DOHH2 (cell line): ENCODE data around the gene USP32.

Source experiments
- EZH2phosphoT487 ChIP-seq: fragments of 200-600 bp; sonication (generic); IDR thresholded peaks from 2 replicates; pipeline ENCODE4 v1.6.1; 2017; ENCODE audit warnings: borderline replicate concordance, mild to moderate bottlenecking, antibody characterized with exemption, low read length, moderate library complexity, mixed read lengths
- TF ChIP-seq, protein P1 (sequence below): fragments of 200-600 bp; sonication (generic); IDR thresholded peaks from one replicate; pipeline ENCODE4 v1.5.1; 2014; ENCODE audit warnings: antibody characterized with exemption, mild to moderate bottlenecking, low read depth, low read length; ENCODE audit not compliant: poor library complexity, severe bottlenecking

DNA sequence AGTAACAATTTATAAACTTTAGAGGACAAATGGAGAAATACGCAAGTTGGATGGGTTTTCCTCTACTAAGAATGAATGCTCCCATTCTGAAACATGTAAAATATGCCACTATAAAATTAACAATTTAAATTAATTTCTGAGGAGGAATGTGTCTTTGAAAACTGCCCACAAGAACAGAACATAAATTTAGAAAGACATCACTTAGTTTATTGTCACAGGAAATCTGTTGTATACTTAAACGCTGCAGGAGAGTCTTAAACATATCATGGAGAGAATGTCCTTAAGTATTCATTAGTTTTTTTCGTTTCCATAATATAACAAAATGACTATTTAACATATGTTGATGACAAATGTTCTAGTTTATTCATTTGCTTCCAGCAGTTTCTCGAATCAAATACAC, 29.6 kb downstream of the USP32 start:
- TF ChIP-seq, protein P1, sequence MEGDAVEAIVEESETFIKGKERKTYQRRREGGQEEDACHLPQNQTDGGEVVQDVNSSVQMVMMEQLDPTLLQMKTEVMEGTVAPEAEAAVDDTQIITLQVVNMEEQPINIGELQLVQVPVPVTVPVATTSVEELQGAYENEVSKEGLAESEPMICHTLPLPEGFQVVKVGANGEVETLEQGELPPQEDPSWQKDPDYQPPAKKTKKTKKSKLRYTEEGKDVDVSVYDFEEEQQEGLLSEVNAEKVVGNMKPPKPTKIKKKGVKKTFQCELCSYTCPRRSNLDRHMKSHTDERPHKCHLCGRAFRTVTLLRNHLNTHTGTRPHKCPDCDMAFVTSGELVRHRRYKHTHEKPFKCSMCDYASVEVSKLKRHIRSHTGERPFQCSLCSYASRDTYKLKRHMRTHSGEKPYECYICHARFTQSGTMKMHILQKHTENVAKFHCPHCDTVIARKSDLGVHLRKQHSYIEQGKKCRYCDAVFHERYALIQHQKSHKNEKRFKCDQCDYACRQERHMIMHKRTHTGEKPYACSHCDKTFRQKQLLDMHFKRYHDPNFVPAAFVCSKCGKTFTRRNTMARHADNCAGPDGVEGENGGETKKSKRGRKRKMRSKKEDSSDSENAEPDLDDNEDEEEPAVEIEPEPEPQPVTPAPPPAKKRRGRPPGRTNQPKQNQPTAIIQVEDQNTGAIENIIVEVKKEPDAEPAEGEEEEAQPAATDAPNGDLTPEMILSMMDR: no peak
- no peak for TF ChIP-seq EZH2phosphoT487
